ENCODE data around the gene GP1BB.
"Not testable (repeated sequence)": the region's sequence is repeated elsewhere in the genome, so short reads cannot be mapped to it uniquely, and the experiment has no call there.

GP1BB gene

DNA sequence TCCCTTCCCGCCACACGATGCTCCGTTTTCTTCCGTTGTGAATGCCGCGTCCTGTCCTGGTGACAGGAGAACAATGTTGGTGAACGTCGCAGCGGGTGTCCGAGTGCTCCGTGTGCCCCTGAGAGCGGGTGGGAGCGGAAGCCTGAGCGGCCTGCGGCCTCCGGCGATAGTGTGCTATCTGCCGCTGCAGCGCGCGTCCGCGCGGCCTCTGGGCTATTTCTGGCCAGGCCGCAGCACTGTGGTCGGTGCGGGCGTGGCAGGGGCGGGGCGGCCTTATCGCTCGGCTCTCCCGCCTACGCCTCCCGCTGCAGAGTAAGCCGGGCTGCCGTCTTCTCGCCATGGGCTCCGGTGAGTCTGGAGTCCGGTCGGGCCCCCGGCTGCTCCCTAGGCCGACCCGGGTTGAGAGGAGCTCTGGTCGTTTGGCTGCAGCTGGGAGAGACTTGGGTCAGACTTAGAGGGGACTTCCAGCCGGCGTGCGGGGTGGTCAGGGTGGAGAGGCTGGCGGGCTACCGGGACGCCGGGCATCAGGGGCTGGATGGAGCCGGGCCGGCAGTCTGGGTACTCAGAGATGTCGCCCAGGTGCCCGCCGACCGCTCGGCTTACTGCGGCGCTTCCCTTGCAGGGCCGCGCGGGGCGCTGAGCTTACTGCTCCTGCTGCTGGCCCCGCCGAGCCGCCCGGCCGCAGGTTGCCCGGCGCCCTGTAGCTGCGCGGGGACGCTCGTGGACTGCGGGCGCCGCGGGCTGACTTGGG lies at the start of gene GP1BB:
Gene GP1BB, plus strand, starts transcription at position 308 of the 751 bp plus-strand sequence. Its CDS starts 31 bp downstream, at position 339.
- peak; percentile 39 for DNase-seq

DNA sequence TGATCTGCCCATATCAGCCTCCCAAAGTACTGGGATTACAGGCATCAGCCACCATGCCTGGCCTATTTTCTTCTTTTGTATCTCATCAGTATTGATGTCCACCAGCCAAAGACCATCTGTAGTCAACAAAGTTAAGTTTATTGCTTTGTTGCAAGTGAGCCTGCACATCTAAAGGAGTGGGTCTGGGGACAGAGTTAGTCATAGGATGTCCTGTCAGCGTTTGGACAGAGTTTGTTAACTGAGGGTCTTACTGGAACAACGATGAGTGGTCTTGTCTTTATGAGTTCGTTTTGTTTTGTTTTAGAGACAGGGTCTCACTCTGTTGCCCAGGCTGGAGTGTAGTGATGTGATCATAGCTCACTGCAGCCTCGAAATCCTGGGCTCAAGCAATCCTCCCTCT lies 49.7 kb upstream of the GP1BB start:
- DNase-seq, result no peak

DNA sequence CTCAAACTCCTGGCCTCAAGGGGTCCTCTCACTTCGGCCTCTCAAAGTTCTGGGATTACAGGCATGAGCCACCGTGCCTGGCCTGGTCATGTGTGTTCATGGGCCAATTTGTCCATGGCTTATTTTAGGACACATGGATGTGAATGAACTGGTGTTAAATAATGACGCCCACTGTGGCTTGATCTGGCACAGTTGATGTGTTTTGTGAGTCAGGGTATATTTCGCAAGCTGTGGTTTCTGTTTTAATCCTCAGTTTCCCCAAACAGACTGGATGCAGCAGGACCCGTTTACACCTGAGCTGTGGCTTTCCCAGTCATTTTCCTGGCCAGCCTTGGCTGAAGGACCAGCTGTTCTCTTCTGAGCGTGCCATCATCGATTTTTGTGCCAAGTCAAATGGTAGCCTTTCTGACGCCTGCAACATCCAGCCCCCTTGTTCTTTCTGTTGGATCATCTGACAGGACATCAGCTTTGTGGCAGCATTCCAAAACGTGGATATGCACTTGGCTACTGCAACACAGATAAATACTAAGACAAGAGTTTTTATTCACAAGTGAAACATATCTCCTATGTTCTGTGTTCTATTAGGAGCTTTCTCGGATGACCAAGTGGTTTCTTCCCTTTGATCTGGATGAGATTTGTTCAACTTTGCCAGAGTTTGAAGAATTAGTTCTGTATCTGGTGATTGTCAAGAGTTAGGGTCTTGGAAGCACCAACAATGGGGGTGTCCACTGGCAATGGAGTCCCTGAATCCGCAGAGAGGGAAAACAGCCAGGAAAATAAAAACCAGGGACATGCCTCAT lies 49.0 kb upstream of the GP1BB start:
- no peak for DNase-seq

DNA sequence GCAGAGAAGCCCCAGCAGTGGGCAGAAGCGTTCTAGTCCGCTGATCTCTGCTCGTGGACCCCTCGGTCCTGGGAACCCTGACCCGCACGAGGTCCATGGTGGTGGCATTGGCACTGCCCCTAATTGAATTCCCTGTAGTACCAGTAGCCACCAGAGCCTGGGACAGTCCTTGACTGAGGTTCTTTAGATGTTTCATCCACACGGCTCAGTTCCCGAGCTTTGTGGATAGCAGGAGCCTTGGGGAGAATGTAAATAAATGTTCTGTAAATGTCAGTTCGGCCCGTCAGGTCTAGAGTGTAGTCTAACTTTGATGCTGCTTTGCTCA lies 48.4 kb upstream of the GP1BB start:
- no peak for DNase-seq

DNA sequence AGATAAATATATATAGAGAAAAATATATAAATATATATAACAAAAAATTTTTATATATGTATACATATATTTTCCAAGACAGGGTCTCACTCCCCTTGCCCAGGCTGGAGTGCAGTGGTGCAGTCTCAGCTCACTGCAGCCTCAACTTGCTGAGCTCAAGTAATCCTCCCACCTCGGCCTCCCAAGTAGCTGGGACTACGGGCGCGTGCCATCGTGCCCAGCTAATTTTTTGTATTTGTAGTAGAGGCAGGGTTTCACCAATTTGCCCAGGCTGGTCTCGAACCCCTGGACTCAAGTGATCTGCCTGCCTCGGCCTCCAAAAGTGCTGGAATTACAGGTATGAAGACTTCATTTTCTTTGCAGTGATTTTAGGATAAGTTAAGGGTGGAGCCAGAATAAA lies 47.9 kb upstream of the GP1BB start:
- DNase-seq, result no peak

DNA sequence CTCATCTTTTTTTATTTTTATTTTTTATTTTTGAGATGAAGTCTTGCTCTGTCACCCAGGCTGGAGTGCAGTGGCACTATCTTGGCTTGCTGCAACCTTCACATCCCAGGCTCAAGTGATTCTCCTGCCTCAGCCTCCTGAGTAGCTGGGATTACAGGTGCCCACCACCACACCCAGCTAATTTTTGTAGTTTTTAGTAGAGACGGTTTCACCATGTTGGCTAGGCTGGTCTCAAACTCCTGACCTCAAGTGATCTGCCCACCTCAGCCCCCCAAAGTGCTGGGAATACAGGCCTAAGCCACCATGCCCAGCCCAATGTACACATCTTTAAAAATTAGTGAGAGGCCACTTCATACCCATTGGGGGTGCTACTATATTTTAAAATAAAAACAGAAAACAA lies 46.9 kb upstream of the GP1BB start:
- not testable (repeated sequence) for DNase-seq

DNA sequence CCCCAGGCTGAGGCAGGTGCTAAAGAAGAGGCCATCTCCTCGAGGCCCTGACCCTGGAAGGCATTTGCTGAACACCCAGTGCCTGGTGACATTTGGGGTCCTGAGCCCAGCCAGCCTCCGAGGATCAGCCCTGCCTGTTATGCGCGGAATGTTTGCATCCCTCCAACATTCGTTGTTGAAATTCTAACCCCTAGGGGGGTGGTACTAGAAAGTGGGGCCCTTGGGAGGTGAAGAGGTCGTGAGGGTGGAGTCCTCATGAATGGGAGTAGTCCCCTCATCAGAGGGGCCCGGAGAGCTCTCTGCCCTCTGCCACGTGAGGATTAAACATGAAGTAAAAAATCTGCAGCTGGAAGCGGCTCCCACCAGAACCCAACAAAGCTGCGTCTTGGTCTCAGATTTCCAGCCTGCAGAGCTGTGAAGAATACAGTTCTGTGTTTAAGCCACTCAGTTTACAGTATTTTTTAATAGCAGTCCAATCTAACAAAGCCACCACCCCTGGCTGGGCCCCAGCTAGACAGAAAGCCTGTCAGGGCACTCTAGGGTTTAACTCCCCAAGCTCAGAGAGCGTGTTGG lies 44.3 kb upstream of the GP1BB start:
- DNase-seq, result no peak

DNA sequence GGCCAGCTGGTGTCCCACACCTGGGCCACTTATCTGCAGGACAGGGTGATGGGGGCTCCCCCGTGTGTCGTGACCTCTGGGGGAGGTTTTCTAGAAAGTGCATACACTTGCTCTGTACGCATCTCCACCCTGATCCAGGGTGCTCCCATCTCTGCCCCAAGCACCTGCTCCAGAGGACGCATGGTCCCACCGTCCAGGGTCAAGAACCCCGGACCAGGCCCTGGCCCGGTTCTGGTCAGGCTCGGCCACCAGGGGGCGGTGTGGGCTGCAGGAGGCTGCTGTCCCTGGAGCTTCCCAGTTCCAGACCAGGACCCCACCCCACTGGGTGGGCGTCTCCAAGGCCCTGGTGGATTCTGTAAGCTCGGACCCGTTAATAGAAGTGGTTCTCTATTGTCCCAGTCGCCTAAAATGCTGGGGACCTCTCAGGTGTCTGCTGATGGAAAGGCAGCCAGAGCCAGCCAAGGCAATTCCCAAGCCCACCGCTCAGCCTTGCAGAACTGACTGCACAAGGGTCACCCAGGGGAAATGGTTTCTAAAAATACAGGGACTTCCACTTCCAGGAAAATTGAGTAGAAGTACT lies 43.7 kb upstream of the GP1BB start:
- peak; percentile 72 for DNase-seq

DNA sequence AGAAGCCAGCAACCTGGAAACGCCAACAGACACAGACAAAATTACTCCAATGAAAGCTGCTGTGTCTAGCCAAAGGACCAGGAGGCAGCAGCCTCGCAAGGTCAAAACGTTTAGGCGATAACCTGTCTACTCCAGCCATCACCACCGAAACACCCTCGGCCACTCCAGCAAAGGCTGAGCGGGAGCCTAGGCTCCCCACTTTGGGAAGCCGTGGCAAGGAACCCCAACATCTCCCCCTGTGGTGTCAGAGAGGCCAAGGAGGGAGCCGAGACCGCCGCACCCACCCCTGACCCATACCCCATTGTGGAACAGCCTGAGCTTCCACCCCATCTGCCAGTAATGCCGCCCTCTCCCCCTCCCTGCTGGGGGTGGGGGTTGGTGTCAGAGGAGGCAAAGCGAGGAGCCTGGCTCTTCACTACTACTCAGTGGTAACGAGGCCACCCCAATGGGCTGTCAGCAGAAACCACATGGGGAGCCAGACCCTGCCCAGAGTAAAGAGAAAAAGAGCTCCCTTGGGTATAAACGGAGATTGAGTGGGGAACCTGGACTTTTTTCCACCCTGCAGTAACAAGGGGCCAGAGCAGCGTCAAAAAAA lies 43.0 kb upstream of the GP1BB start:
- no peak for DNase-seq

DNA sequence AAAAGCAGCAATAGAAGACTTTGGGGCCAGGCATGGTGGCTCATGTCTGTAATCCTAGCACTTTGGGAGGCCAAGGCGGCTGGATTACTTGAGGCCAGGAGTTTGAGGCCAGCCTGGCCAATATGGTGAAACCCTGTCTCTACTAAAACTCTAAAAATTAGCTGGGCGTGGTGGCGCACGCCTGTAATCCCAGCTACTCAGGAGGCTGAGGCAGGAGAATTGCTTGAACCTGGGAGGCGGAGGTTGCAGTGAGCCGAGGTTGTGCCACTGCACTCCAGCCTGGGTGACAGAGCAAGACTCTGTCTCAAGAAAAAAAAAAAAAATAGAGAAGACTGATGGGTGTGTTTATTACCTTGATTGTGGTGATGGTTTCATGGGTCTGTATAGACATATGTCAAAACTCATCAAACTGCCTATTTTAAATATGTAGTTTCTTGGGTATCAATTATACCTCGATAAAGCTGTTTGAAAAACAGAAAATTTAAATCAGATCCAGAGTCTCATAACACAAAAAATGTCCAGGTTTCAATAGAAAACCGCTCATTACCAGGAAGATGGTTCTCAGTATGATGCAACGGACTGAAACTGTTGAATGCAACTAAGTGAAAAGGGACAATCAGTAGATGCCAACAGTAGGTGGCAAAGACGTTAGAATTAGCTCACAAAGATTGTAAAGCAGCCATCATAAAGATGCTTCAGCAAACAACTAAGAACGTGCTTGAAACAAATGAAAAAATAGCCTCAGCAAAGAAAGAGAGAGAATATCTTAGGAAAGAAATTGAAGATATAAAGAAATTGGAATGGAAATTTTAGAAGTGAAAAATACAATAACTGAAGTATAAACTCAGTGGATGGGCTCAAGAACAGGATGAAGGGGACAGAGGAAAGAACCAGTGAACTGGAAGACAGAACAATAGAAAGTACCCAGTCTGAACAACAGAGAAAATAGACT lies 42.2 kb upstream of the GP1BB start:
- DNase-seq, result no peak

DNA sequence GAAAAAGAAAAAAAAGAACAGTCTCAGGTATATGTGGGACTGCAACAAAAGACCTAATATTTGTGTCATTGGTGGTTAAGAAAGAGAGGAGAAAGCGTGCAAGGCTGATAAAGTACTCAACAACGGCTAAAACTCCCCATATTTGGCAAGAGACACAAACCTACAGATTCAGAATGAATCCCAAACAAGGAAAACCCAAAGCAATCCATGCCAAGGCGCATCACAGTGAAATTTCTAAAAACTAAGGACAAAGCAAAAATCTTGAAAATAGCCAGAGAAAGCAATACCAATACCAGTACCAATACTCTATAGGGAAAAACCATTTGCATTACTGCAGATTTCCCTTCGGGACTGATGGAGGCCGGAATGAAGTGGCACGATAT lies 41.5 kb upstream of the GP1BB start:
- no peak for DNase-seq

DNA sequence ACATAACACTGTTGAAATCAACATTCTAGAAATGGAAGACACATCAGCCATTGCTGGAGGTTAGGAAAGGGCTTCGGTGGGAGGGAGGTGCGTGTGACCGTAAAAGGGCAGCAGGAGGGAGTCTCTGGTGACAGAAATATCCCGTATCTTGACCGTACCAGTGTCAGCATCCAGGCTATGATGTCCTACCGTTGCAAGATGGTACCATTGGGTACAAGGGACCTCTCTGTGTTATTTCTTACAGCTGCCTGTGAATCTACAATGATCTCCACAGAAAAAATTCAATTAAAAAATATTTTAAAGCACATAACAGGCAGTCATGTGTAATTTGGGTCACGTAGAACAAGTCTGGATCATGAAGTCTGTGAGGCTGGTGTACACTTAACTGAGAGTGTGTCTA lies 36.4 kb upstream of the GP1BB start:
- no peak for DNase-seq

DNA sequence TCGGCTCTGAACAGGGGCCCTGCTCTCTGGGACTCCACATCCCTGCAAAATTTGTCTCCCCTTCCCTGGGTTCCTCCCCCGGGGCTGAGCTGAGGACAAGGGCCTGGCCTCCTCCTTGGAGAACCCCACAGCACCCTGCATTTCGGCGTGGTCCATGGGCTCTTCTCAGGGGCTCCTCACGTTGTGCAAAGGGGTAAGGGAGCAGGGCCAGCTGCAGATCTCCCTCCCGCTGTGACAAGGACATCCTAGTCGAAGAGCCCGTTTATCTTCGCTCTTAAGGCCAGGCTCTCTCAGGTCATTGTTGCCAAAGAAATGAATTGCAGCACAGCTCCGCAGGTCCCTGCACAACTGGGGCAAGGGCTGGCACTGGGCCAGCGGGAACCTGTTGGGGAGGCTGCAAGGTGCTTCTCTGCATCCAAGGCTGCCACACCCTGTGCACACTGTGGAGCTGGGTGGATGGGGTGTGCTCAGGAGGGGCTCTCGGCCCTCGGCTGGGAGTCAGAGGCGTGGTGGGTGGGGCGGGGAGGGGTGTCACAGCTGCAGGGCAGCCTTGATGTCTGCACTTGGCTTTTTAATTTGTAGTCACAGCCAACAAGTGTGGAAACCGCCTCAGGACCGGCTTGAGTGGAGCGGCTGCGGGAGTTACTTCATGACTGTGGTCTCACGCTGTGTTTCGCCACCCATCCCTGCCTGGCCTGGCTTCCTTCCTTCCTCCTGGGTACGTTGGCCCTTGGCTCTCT lies 35.6 kb upstream of the GP1BB start:
- DNase-seq, result no peak

DNA sequence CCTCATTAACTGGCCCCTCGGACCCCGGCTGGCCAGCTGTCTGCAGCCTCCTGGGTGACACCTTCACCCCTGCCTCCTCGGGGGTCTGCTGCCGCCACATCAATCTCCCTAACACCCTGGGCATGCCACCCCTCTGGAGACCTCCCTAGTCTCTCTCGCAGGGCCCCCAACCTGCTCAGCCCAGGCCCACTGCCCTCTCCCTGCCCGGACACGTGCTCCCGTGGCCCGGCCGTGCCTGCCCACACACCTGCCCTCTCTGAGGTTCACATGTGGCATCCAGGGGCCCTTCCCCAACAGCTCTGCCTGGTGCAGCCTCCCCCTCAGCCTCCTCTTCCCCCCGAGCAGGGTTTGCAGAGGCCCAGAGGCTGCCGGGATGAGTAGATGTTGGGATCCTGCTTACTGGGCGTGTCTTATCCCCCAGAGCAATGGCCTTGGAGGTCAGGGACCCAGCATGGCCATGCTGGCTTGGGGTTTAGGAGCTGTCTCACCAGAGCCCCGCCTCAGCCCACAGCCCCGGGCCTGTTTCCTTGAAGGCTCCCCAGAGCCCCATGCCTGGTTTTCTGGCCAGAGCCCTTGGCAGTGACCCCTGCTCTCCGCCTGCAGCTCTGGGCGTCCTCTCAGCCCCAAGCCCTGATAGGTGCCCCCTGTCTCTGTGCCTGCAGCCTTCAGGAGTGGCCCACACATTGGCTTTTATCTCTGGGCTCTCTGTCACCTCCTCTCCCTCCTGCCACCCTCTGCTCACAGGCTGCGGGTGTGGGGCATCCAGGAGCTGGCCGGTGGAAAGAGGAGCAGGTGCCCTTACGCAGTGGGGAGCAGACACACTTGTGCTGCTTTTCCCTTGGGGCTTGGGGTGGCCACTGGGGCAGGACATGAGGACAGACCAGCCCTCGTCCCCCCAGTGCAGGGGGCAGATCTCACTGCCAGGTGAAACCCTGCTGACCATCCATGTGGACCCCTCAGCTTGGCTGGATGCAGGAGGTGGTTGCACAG lies 34.7 kb upstream of the GP1BB start:
- no peak for DNase-seq

DNA sequence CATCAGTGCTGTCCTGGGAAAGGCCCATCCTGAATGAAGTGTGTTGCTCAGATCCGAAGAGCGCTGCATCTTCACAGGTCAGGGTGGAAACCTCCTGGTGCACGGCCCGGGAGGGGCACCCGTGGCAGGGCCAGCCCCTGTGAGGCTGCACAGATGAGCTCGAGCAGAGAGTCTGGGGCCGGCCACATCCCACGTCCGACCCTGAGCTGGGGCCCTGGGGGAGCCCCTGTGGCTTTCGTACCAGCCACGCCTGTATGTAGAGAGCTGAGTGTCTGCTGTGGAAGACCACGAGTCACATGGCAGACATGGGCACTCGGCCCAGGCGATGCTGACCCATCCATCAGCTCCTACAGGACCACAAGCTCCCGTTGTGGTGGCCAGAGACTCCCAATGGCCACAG lies 33.9 kb upstream of the GP1BB start:
- DNase-seq, result no peak

DNA sequence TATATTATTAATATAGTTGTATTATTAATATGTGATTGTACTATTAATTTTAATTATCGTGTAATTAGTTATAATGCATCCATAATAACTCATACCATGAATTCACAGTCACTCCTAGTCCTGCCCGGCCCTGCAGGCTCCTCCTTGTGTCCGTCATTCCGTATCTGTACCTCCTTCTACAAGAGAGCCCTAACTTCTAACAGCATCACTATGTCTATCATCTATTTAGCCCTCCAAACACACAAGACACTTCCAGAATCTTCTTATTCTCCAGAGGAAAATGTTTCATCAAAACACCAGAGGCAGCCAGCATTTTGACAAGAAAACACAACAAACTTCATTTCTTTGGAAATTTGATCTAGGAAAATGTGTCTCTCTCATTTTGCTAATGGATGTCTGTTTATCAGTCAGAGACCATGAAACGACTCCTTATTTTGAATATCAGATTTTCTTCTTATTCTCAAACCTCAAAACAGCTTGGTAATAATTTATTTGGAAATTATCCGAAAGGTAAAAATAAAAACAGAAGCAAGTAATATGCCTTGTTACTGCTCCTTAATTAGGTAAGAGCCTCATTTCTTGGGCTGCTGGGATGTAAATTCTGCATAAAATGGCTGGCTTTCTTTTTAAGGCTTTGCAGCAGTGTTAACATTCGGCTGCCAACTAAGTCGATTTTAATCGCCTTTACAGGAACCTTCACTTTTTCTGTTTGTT lies 32.2 kb upstream of the GP1BB start:
- no peak for DNase-seq

DNA sequence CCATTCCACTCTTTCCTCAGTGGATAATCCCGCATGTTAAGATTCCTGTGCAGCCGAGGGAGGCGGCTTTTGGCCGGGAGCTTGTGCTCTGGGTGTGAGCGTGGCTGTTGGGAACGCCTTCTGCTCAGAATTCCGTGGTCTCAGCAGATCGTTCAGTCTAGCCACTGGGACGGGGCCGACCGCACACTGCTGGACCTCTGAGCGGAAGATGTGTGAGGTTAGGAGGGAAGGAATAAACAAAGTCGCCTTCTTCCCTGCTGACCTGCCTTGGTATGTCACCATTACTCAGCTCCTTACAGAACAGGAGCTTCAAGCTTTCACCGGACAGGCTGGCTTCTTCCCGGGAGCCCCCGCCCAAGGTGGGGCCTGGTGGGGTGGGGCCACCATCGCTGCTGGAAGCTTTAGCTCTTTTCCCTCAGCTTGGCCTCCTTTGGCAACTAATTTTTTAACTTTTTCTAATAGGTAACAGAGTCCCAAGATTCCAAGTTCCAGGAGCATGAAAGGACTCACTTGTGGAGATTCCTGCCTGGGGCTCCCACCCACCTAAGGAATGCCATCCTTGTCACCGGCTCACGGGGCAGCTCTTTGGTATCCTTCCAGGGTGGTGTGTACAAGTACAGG lies 31.5 kb upstream of the GP1BB start:
- no peak for DNase-seq

DNA sequence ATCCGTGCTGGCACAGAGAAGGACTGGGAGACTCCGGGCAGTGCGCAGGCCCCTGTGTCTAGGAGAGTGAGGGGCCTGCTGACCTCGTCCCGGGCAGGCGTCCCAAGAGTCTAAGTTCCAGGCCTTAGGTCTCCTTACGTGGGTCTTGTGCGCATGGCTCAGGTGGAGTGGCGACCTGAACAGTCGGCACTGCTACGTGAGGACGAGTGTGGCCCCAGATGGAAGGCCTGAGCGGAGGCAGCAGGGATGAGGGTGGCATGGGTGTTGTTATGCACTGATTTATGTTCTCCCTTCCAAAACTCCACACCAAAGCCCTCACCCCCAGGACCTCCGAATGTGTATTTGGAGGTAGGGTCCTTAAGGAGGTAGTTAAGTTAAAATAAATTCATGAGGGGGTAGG lies 29.8 kb upstream of the GP1BB start:
- no peak for DNase-seq

All from CD4-positive, alpha-beta T cell treated with Interleukin-17A for 4 hours (primary cell).